Measurements from ENCODE around the gene TBC1D7. TPM values are rescaled to one million over a fixed set of nuclear protein-coding genes. Genes with fewer than 3 reads are reported as not detected.

TBC1D7 gene
- 86.6 TPM for polyA plus RNA-seq (2012; ENCODE audit: insufficient read depth, insufficient read length)

GRCh38 chr6:13328076-13328874 lies at the start of gene TBC1D7:
TBC1D7 (minus strand) TSS chr6:13328537; CDS start chr6:13326898, 1,639 bp downstream.
- peak; percentile 80 for DNase-seq (ENCODE audit: low read depth, low spot score)
- H3K4me3 ChIP-seq (ENCODE audit: low read length): peak within 1 kb of the TSS; percentile 93

GRCh38 chr6:13377054-13377758 lies 48.9 kb upstream of the TBC1D7 start:
- no peak overlapping the region for H3K4me3 ChIP-seq (ENCODE audit: low read length)
- no peak for DNase-seq (ENCODE audit: low read depth, low spot score)

- H3K4me3 ChIP-seq (ENCODE audit: low read length): no peak overlapping the region
- DNase-seq (ENCODE audit: low read depth, low spot score): peak; percentile 48
These were observed 47.1 kb upstream of the TBC1D7 start for GRCh38 chr6:13375360-13375878.

- H3K4me3 ChIP-seq (ENCODE audit: low read length): no peak overlapping the region
- no peak for DNase-seq (ENCODE audit: low read depth, low spot score)
These were observed 45.6 kb upstream of the TBC1D7 start for GRCh38 chr6:13373919-13374318.

- no peak for DNase-seq (ENCODE audit: low read depth, low spot score)
- H3K4me3 ChIP-seq (ENCODE audit: low read length): no peak overlapping the region
These were observed 45.1 kb upstream of the TBC1D7 start for GRCh38 chr6:13373488-13373886.

GRCh38 chr6:13372688-13373487 lies 44.6 kb upstream of the TBC1D7 start:
- H3K4me3 ChIP-seq (ENCODE audit: low read length): no peak overlapping the region
- no peak for DNase-seq (ENCODE audit: low read depth, low spot score)

GRCh38 chr6:13372076-13372475 lies 43.7 kb upstream of the TBC1D7 start:
- no peak for DNase-seq (ENCODE audit: low read depth, low spot score)
- H3K4me3 ChIP-seq (ENCODE audit: low read length): no peak overlapping the region

- no peak for DNase-seq (ENCODE audit: low read depth, low spot score)
- no peak overlapping the region for H3K4me3 ChIP-seq (ENCODE audit: low read length)
These were observed 43.2 kb upstream of the TBC1D7 start for GRCh38 chr6:13371421-13372072.

- no peak overlapping the region for H3K4me3 ChIP-seq (ENCODE audit: low read length)
- no peak for DNase-seq (ENCODE audit: low read depth, low spot score)
These were observed 42.3 kb upstream of the TBC1D7 start for GRCh38 chr6:13370623-13371022.

- DNase-seq (ENCODE audit: low read depth, low spot score): no peak
- H3K4me3 ChIP-seq (ENCODE audit: low read length): no peak overlapping the region
These were observed 41.3 kb upstream of the TBC1D7 start for GRCh38 chr6:13369591-13369990.

- no peak overlapping the region for H3K4me3 ChIP-seq (ENCODE audit: low read length)
- no peak for DNase-seq (ENCODE audit: low read depth, low spot score)
These were observed 40.4 kb upstream of the TBC1D7 start for GRCh38 chr6:13368731-13369115.

- DNase-seq (ENCODE audit: low read depth, low spot score): no peak
These were observed 39.9 kb upstream of the TBC1D7 start for GRCh38 chr6:13368079-13368730.

GRCh38 chr6:13367396-13367795 lies 39.1 kb upstream of the TBC1D7 start:
- no peak overlapping the region for H3K4me3 ChIP-seq (ENCODE audit: low read length)
- no peak for DNase-seq (ENCODE audit: low read depth, low spot score)

More at GRCh38 chr6:13368079-13368730, 39.9 kb upstream of the TBC1D7 start:
- no peak overlapping the region for H3K4me3 ChIP-seq (ENCODE audit: low read length)

- H3K4me3 ChIP-seq (ENCODE audit: low read length): no peak overlapping the region
- no peak for DNase-seq (ENCODE audit: low read depth, low spot score)
These were observed 37.0 kb upstream of the TBC1D7 start for GRCh38 chr6:13365320-13365719.

- DNase-seq (ENCODE audit: low read depth, low spot score): no peak
These were observed 36.5 kb upstream of the TBC1D7 start for GRCh38 chr6:13364842-13365241.

GRCh38 chr6:13362412-13362811 lies 34.1 kb upstream of the TBC1D7 start:
- H3K4me3 ChIP-seq (ENCODE audit: low read length): no peak overlapping the region
- DNase-seq (ENCODE audit: low read depth, low spot score): no peak

More at GRCh38 chr6:13364842-13365241, 36.5 kb upstream of the TBC1D7 start:
- no peak overlapping the region for H3K4me3 ChIP-seq (ENCODE audit: low read length)

GRCh38 chr6:13360671-13361540 lies 32.6 kb upstream of the TBC1D7 start:
- DNase-seq (ENCODE audit: low read depth, low spot score): peak; percentile 62
- H3K4me3 ChIP-seq (ENCODE audit: low read length): no peak overlapping the region

Measured in Jurkat, Clone E6-1 (cell line).